HG02884 (cell line): ENCODE data around the gene CENPS.
"Not testable (repeated sequence)": the region's sequence is repeated elsewhere in the genome, so short reads cannot be mapped to it uniquely, and the experiment has no call there.

Experiments used
- ATAC-seq: cut with Tn5 transposase; IDR thresholded peaks from one replicate; pipeline ENCODE4 v1.9.1; 2021; ENCODE audit warnings: mild to moderate bottlenecking, moderate library complexity; ENCODE audit not compliant: unreplicated experiment

CENPS gene

DNA sequence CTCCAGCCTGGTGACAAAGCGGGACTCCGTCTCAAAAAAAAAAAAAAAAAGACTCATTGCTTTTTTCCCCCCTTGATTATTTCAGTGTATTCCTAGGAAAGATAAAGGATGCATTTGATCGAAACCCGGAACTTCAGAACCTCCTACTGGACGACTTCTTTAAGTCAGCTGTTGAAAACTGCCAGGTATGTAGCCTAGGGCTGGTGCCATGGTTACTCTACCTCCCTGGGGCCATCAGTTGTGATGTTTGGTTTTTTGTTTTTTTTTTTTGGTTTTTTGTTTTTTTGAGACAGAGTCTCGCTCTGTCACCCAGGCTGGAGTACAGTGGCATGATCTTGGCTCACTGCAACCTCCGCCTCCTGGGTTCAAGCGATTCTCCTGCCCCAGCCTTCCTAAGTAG is 11.5 kb upstream of the CENPS start:
- not testable (repeated sequence) for ATAC-seq

DNA sequence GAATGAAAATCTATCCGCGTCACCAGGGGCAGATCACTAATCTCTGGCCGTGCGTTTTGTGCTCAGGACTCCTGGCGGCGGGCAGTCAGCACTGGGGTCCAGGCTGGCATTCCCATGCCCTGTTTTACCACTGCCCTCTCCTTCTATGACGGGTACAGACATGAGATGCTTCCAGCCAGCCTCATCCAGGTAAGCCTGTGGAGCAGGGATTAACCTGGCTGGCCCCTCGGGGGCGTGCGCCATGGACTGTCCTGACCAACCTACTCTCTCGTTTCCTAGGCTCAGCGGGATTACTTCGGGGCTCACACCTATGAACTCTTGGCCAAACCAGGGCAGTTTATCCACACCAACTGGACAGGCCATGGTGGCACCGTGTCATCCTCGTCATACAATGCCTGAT is 10.9 kb upstream of the CENPS start:
- ATAC-seq: no peak

DNA sequence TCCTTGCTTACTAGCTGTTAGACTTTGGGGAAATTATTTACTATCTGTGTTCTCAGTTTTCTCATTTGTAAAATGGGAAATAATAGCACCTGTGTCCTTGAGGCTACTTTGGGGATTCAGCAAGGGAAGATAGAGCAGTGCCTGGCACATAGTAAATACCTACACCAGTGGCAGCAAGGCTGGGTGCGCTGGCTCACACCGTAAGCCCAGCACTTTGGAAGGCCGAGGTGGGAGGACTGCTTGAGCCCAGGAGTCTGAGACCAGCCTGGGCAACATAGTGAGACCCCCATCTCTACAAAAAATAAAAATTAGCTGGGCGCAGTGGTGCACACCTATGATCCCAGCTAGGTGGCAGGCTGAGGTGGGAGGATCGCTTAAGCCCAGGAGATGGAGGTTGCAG is 8.6 kb upstream of the CENPS start:
- no peak for ATAC-seq

DNA sequence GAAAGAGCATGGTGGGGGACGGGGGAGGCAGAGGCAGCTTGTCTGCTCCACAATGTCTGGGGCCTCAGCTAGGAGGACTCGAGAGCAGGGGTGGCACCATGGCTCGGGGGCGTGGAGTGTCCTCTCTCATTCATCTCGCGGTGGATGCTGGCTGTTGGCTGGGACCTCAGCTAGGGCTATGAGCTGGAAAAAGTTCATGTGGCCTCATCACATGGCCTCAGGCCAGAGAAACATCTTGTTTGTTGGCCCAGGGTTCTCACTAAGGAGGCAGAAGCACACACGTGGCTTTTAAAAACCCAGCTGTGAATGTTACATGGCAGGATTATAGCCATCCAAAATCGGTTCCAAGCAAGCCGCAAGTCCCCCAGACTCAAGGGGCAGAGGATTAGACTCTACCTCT is 6.2 kb upstream of the CENPS start:
- no peak for ATAC-seq

DNA sequence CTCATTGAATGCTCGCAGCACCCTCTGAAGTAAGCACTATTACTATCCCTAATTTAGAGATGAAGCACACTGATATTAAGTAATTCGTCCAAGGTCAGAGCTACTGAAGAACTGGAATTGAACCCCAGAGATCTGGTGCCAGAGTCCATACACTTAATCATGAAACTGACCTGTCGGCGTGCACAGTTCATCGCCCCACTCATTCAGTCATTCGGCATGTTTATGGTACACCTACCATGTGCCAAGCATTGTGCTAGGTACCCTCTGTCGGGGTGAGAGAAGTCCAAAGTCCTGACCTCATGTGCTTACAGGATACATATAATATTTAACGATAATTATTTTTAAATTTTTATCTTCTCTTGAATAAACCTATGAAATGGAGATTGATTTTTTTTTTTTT is 5.6 kb upstream of the CENPS start:
- no peak for ATAC-seq

DNA sequence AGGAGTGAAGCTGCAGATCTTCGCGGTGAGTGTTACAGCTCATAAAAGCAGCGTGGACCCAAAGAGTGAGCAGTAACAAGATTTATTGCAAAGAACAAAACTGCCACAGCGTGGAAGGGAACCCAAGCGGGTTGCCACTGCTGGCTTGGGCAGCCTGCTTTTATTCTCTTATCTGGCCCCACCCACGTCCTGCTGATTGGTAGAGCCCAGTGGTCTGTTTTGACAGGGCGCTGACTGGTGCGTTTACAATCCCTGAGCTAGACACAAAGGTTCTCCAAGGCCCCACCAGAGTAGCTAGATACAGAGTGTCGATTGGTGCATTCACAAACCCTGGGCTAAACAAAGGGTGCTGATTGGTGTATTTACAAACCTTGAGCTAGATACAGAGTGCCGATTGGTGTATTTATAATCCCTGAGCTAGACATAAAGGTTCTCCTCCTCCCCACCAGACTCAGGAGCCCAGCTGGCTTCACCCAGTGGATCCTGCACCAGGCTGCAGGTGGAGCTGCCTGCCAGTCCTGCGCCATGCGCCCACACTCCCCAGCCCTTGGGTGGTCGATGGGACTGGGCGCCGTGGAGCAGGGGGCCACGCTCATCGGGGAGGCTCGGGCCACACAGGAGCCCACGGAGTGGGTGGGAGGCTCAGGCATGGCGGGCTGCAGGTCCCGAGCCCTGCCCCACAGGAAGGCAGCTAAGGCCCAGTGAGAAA is 4.3 kb upstream of the CENPS start:
- not testable (repeated sequence) for ATAC-seq

DNA sequence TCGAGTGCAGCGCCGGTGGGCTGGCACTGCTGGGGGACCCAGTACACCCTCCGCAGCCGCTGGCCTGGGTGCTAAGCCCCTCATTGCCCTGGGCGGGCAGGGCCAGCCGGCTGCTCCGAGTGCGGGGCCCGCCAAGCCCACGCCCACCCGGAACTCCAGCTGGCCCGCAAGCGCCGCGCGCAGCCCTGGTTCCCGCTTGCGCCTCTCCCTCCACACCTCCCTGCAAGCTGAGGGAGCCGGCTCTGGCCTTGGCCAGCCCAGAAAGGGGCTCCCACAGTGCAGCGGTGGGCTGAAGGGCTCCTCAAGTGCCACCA is 3.7 kb upstream of the CENPS start:
- ATAC-seq: not testable (repeated sequence)

DNA sequence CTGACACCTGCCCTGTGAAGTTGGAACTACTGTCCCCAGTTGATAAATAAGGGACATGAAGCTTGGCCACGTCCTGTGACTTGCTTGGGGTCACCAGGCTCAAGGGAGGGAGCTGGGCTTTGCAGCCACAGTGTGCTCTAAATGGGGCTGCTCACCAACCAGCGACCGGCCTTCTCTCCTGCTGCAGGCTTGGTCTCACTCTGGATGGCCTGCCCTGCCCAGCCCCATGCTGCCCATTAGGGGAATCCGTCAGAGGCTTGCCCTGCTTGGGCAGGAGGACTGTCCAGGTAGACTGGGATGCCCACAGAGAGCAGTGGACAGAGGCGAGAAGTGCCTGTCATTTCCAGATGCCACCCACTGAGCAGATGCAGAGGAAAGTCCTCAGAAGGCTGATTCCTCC is 1.2 kb upstream of the CENPS start:
- ATAC-seq: no peak

DNA sequence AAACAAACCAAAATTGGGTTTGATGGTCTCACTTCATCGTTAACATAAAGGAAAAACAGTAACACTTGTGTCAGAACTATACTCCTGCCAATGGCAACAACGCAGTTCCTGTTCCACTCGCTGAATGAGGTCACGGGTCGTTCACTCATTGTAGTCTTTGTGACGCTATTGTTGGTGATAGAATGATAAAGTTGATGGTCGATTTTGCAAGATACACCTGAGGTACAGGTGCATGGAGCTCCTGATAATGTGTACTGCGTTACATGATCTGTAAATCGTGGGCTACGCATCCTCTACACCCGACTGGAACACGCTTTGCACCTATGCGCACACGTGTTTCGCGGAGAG is 391 bp upstream of the CENPS start:
- no peak for ATAC-seq

DNA sequence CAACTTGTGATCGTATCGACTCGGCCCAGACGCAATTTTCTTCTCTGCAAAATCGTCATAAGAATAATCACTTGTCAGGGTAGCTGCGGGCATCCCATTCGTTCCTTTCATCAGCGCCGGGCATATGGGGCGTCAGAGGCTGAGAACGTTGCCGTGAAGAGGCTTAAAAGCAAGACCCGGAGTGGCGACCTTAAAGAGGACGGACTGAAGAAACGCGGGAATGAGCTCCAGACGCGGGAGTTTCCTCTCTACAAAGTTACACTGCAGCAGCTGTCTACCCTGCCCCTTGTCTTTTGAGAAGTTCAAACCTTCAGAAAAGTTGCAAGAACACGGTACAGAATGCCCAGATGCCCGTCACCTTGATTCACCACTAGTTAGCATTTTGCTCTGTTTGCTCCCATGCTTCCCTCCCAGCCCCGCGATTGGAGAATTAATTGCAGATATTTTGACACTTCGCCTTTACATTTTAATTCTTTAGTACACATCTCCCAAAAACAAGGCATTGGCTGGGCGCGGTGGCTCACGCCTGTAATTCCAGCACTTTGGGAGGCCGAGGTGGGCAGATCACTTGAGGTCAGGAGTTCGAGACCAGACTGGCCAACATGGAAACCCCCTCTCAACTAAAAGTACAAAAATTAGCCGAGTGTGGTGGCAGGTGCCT is 967 bp downstream of the CENPS start:
- no peak for ATAC-seq

DNA sequence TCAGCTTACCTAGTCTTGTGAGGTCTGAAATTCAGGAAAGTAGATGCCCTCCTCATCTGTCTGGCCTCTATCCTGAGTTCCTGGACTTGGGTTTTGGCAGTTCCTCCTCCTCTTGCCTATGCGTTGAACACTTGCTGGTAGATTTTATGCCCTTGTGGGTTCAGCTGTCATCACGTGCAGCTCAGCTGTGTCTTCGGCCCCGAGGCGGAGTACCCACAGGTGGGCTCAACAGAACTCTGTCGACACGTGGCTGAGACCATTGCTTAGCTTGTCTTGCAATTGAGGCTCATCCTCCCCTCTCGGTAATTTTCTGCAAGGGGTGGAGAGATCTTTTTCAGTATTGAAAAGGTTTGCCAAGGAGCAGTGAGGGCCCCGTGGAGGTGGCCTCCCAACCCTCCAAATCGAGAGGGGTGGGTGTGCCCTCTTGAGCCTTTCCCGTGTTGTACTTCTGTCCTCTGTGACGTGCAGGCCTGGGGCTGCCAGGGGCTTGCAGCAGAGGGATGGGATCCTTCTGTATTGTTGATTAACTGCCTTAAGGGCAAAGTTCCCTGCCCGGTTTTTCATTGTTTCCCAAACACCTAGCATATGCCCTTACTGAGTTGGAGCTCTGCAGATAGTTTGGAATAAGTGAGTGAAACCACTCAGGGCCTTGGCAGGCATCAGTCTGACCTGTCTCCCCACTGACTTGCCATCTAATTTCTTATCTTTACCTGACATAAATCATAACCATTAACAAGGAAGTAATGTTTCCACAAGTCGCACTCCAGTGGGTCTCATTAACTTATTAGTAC is 2.9 kb downstream of the CENPS start:
- ATAC-seq: no peak

DNA sequence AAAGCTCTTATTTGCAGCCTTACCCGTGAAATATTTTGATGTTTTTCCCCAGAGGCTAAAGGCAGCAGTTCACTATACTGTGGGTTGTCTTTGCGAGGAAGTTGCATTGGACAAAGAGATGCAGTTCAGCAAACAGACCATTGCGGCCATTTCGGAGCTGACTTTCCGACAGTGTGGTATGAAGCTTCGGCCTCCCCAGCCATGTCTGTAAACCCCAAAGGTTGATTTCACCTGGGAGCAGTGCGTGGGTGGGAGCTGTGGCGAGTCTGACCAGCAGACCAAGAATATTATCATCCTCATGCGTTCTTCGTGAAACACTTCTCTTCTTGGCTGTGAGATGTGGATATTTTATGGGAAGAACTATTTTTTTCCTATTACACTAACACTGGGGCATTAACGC is 3.6 kb downstream of the CENPS start:
- ATAC-seq: no peak

DNA sequence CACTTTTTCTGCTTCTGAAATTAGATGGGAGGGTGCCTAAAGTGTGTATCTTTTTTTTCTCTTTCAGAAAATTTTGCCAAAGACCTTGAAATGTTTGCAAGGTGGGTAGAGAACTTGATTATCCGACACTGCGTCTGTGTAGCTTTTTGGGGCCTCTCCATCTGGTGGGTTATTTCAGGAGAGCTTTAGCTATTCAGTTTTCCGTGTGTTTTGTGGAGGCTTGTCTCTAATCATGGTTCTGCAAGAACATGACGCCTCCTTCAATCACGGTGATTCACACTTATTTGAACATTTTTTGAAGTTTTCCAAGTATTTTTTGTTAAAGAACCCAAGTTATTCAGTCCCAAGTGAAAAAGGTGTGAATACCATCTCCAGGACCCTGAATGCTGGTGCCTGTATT is 4.4 kb downstream of the CENPS start:
- ATAC-seq: no peak

DNA sequence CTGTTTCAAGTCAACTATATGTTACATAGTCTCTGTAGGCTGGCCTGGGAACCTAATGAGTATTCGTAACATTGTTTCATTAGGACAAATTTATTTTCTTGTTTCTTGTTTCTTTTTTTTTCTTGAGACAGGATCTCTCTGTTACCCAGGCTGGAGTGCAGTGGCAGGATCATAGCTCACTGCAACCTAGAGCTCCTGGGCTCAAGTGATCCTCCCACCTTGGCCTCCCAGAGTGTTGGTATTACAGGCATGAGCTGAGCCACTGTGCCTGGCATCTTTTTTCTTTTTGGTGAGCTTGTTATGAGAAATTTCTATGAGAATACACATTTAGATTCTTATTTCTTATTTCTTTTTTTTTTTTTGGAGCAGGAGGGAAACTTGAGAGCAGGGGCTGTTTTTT is 6.8 kb downstream of the CENPS start:
- no peak for ATAC-seq

DNA sequence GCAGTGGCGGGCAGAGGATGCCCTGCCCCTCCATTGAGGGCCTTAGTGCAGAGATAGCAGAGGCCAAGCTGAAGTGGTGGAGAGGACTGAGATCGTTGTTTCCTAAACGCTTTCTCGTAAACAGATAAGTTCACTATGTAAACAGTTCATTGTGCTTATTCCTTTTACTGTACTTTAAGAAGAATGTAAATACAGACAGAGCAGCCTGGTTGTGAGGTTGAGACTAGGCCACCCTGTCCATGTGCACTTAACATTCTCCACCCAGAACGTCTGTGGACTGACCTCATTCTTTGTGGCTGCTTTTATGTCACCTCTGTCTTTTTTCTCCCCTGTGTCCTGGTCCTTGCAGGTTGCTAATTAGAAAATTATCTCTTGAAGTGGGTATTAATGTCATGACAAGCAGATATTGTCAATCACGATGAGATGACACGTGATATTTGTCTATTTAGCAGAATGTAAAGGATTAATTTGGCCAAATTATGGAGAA is 8.5 kb downstream of the CENPS start:
- ATAC-seq: no peak

DNA sequence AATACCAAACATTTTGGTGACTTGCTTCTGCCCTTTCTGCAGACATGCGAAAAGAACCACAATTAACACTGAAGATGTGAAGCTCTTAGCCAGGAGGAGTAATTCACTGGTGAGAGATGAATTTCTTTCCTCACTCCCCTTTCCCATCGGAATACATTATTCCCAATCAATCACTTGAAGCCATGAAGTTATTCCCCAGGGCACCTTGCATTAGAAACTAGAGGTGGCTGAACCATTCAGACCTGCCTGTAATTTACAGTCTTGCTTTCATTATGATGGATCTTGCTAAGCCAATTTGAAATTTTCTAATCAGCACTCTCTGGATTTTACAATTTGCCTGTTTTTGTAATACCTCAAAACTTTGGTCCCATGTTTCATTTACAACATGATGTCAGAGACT is 10.1 kb downstream of the CENPS start:
- ATAC-seq: no peak

DNA sequence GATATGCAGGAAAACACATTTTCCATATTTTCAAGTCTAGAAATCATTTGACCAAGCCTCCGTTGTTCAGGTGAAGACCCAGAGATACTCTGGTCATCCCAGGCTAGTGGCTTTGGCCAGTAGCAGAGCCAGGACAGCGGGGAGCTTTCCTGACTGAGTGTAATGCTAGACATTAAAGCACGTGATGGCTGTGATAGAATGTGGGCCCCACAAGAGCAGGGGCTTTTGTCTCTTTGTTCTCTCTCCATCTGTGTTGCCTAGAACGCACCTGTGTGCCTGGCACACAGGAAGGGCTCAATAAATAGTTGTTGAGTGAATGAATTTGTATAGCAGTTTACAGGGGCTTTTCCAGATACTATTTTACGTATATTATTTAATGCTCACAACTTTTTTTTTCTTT is 10.6 kb downstream of the CENPS start:
- no peak for ATAC-seq

DNA sequence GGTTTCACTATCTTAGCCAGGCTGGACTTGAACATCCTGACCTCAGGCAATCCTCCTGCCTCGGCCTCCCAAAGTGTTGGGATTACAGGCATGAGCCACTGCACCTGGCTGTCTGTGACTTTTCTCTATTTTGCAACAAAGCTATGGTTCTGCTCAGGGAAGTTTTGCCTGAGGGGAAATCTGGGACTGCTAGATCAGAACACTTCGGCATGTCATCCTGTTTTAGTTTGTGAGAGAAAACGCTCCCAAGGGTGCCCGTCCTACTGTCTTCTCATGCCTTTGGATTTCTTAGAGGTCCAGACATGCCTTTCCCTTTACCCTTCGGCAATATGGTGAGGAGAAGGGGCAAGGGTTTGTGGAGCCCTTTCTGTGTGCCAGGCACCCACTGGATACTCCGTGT is 14.0 kb downstream of the CENPS start:
- ATAC-seq: no peak

DNA sequence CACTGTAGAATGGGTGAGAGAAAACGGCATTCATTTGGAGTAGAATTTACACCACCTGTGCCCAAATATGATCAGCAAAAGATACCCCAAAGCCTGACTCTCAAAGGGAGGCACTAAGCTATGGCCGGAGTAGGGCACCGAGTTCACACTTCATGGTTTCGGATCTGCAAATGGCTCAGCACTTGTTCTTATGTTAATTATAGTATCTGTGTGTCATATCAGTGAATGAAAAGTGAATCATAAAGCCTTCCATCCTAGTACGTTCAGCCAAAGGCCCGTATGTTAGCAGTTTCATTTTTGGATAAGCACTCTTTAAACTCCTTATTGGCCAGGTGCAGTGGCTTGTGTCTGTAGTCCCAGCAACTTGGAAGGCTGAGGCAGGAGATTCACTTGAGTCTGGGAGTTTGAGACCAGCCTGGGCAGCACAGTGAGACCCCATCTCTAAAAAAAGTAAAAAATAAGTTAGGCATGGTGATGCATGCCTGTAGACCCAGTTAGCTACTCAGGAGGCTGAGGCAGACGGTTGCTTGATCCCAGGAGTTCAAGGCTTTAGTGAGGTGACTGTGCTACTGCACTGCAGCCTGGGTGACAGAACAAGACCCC is 14.7 kb downstream of the CENPS start:
- ATAC-seq: no peak

DNA sequence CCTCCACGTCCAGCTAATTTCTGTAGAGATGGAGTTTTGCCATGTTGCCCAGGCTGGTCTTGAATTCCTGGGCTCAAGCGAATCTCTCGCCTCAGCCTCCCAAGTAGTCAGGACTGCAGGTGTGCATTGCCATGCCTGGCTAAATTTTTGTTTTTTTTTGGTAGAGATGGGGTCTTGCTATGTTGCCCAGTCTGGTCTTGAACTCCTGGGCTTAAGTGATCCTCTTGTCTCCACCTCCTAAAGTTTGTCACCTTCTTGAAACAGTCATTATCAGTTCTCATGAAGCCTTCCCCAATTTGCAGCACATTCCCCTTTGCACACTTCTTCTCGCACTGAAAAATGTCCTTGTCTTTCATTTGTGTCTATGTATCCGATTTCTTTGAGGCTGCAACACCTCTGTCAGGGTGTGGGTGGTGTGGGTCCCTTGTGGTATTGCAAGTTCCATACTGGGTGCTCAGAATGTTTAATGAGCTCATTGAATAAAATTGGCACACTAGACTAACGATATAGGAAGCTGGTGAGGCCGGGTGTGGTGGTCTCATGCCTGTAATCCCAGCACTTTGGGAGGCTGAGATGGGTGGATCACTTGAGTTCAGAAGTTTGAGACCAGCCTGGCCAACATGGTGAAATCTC is 16.7 kb downstream of the CENPS start:
- no peak for ATAC-seq

DNA sequence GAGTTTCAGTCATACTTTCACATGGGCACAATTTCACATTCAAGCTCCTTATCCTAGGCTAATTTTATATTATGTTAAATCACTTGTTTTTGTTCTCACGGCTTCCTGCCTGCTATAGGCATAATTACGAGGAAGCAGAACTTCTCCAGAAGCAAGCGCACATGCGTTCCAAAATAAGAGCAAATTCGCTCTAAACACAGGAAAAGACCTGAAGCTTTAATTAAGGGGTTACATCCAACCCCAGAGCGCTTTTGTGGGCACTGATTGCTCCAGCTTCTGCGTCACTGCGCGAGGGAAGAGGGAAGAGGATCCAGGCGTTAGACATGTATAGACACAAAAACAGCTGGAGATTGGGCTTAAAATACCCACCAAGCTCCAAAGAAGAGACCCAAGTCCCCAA is 19.5 kb downstream of the CENPS start, which contains the start of gene CORT:
Gene CORT (plus strand): TSS at position 281 of the 400 bp plus-strand sequence. CDS start 193 bp downstream, outside the sequence.
- no peak for ATAC-seq
